SK-N-SH (cell line): Measurements from ENCODE around the gene ATE1.
"Not testable (repeated sequence)": the region's sequence is repeated elsewhere in the genome, so short reads cannot be mapped to it uniquely, and the experiment has no call there.

Experiments used
- CHD2 ChIP-seq: fragments of 150-350 bp; IDR thresholded peaks from 2 replicates; pipeline ENCODE4 v1.6.1; 2018; ENCODE audit warnings: low read length; ENCODE audit not compliant: partially characterized antibody
- CTCF ChIP-seq: fragments of 200-600 bp; sonication (generic); IDR thresholded peaks from 2 replicates; pipeline ENCODE4 v1.6.1; 2017; ENCODE audit warnings: antibody characterized with exemption, mild to moderate bottlenecking, moderate library complexity
- EP300 ChIP-seq, 2 experiments: IDR thresholded peaks; 2 replicates each; pipeline versions ENCODE4 v1.4.0 to v1.6.1; 2012; ENCODE audit warnings: borderline replicate concordance in 1 of 2, low read depth in 1 of 2, low read length in 1 of 2
- EZH2phosphoT487 ChIP-seq: fragments of 200-600 bp; sonication (generic); IDR thresholded peaks from 2 replicates; pipeline ENCODE4 v1.6.1; 2017; ENCODE audit warnings: low read depth, mixed run types, mild to moderate bottlenecking, antibody characterized with exemption, moderate library complexity, borderline replicate concordance
- MAX ChIP-seq: IDR thresholded peaks from 2 replicates; pipeline ENCODE4 v1.4.0; 2012; ENCODE audit warnings: low read depth
- MEF2A ChIP-seq: IDR thresholded peaks from 2 replicates; pipeline ENCODE4 v1.4.0; 2012; ENCODE audit warnings: low read depth, borderline replicate concordance
- MXI1 ChIP-seq: IDR thresholded peaks from 2 replicates; pipeline ENCODE4 v1.6.1; 2012; ENCODE audit warnings: mild to moderate bottlenecking, low read depth, low read length, improper control_type of control experiment
- POLR2AphosphoS5 ChIP-seq: IDR thresholded peaks from 2 replicates; pipeline ENCODE4 v1.6.1; 2012; ENCODE audit warnings: low read depth, low read length
- RFX5 ChIP-seq: IDR thresholded peaks from 2 replicates; pipeline ENCODE4 v1.6.1; 2012; ENCODE audit warnings: mild to moderate bottlenecking, improper control_type of control experiment, low read length
- SMC3 ChIP-seq: IDR thresholded peaks from 2 replicates; pipeline ENCODE4 v1.6.1; 2012; ENCODE audit warnings: low read depth, low read length, improper control_type of control experiment
- TAF1 ChIP-seq: IDR thresholded peaks from 2 replicates; pipeline ENCODE4 v1.6.1; 2012; ENCODE audit warnings: low read depth, mild to moderate bottlenecking, low read length, moderate library complexity, borderline replicate concordance
- TCF12 ChIP-seq: IDR thresholded peaks from 2 replicates; pipeline ENCODE4 v1.4.0; 2012
- USF2 ChIP-seq: fragments of 150-350 bp; IDR thresholded peaks from 2 replicates; pipeline ENCODE4 v1.6.1; 2017; ENCODE audit warnings: antibody characterized with exemption, low read length, low read depth, borderline replicate concordance
- ZBTB33 ChIP-seq: IDR thresholded peaks from 2 replicates; pipeline ENCODE4 v1.4.0; 2012; ENCODE audit warnings: low read depth, borderline replicate concordance

GRCh38 chr10:121826773-121827172 lies 101.1 kb downstream of the ATE1 start:
- TF ChIP-seq CHD2; EZH2phosphoT487; CTCF; TCF12; ZBTB33; MEF2A; EP300 (IDR thresholded peaks at IDR 0.05; ENCODE audit: borderline replicate concordance in 1 of 2, low read depth in 1 of 2, low read length in 1 of 2); MAX; RFX5; MXI1; POLR2AphosphoS5; SMC3; TAF1; USF2: not testable (repeated sequence)
